SU-DHL-6 (cell line): ENCODE results near the gene ATP6V1C2.

Experiments used
- CTCF ChIP-seq: fragments of 200-600 bp; sonication (generic); IDR thresholded peaks from one replicate; pipeline ENCODE4 v1.5.1; 2017; ENCODE audit warnings: antibody characterized with exemption, mild to moderate bottlenecking, low read length, moderate library complexity; ENCODE audit not compliant: insufficient read depth, poor library complexity, severe bottlenecking
- EZH2phosphoT487 ChIP-seq: fragments of 200-600 bp; sonication (generic), shearing (Covaris generic); conservative IDR thresholded peaks from 2 replicates; pipeline ENCODE4 v1.6.1; 2018; ENCODE audit warnings: mild to moderate bottlenecking, antibody characterized with exemption, low read length, moderate library complexity, mixed read lengths

- TF ChIP-seq CTCF (no peak), EZH2phosphoT487 (no peak)
Measured at GRCh38 chr2:10716581-10716980, 4.8 kb upstream of the ATP6V1C2 start.
